ENCODE data around the gene EGFR.

DNA sequence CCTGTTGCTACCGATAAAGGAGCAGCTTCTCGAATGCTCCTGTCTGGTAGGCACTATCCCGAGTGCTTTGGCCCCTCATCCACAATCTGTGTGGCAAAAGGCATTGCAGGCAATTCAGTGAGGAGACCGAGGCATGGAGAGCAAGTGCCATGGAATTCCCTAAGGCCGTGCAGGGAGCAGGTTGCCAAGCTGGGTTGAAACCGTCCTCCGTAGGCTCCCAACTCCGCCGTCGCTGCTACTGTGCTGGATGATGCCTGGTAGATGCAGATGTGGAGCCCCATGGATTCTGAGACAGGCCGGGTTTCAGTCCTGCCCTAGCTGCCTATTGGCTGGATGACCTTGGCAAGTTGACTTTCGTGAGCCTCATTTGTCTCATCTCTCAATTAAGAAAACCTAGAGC, 85.3 kb downstream of the EGFR start:
- TF ChIP-seq, protein P1, sequence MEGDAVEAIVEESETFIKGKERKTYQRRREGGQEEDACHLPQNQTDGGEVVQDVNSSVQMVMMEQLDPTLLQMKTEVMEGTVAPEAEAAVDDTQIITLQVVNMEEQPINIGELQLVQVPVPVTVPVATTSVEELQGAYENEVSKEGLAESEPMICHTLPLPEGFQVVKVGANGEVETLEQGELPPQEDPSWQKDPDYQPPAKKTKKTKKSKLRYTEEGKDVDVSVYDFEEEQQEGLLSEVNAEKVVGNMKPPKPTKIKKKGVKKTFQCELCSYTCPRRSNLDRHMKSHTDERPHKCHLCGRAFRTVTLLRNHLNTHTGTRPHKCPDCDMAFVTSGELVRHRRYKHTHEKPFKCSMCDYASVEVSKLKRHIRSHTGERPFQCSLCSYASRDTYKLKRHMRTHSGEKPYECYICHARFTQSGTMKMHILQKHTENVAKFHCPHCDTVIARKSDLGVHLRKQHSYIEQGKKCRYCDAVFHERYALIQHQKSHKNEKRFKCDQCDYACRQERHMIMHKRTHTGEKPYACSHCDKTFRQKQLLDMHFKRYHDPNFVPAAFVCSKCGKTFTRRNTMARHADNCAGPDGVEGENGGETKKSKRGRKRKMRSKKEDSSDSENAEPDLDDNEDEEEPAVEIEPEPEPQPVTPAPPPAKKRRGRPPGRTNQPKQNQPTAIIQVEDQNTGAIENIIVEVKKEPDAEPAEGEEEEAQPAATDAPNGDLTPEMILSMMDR (conservative IDR thresholded peaks at IDR 0.05 in 1 of 2, IDR thresholded peaks at IDR 0.05 in 1 of 2; ENCODE audit: extremely low read depth in 1 of 2, insufficient read depth in 1 of 2, low read depth in 1 of 2, low read length in 2 of 2): no peak
- TF ChIP-seq EZH2 (IDR thresholded peaks at IDR 0.05; ENCODE audit: borderline replicate concordance, low read length): no peak

Measured in mammary epithelial cell (primary cell).